HG02970 (cell line): ENCODE measurements around the gene ARTN.

Experiments used
- ATAC-seq: cut with Tn5 transposase; IDR thresholded peaks from one replicate; pipeline ENCODE4 v1.9.1; 2021; ENCODE audit warnings: mild to moderate bottlenecking, moderate library complexity, moderate number of reproducible peaks; ENCODE audit not compliant: unreplicated experiment, low FRiP score

The ARTN gene, protein sequence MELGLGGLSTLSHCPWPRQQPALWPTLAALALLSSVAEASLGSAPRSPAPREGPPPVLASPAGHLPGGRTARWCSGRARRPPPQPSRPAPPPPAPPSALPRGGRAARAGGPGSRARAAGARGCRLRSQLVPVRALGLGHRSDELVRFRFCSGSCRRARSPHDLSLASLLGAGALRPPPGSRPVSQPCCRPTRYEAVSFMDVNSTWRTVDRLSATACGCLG

DNA sequence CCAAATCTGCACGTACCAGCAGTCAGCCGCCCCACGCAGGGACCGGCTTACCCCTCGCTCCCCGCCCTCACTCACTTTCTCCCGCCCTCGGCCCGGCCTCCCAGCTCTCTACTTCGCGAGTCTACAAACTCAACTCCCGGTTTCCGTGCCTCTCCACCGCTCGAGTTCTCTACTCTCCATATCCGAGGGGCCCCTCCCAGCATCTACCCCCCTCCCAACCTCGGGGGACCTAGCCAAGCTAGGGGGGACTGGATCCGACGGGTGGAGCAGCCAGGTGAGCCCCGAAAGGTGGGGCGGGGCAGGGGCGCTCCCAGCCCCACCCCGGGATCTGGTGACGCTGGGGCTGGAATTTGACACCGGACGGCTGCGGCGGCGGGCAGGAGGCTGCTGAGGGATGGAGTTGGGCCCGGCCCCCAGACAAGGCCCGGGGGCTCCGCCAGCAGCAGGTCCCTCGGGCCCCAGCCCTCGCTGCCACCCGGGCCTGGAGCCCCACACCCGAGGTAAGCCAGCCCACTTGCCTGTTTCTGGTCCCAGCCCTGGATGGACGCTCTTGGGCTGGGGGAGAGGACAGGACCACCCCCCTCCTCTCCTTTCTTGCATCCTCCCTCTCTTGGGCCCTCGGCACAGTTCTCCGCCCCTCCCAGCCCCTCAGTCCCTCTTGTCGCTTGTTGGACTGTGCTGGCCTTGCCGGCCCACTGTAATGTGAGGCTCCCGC is at the start of gene ARTN:
ARTN (plus strand) TSS at position 416 of the 715 bp plus-strand sequence. CDS start 1,856 bp downstream, outside the sequence.
- ATAC-seq = no peak

DNA sequence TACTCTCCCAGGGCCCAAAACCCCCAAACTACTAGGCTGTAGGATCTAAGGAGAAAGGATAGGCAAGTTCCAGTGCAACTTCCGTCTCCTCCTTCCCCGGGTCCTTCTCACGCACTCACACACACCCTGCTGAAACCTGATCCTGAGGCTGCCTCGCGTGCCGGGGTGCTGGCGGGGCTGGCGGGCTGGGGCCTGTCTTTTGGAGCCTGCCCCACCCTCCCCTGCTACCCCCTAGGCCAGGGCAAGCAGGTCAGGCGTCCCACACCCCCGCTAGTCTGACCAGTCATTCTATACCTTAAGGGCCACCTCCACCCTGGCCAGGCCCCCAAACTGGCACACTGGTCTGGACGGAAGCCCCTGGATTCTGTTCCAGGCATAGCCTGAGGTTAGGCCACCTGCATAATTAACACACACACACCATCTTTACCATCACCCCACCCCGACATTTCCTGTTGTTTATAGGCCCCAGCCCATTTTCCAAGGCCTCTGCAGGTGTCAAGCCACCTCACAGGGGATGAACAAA is 48.3 kb upstream of the ARTN start:
- no peak for ATAC-seq

DNA sequence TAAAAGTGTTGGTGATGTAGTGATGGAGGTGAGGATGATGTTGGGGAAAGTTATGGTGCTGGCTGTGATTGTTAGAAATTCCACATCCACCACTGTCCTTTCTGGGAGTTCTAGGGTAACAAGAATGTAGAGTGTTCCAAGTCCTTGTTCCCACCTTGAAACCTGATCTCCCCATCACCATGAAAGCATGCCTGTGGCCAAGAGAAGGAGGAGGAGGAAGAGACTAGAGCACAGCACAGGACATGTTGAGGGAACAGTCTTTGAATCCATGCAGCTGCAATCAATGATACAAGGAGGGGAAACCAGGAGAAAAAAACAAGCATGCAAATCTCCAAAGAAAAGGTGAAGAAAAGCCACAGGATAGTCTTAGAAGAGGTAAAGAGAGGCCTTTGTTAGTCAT is 45.9 kb upstream of the ARTN start:
- no peak for ATAC-seq

DNA sequence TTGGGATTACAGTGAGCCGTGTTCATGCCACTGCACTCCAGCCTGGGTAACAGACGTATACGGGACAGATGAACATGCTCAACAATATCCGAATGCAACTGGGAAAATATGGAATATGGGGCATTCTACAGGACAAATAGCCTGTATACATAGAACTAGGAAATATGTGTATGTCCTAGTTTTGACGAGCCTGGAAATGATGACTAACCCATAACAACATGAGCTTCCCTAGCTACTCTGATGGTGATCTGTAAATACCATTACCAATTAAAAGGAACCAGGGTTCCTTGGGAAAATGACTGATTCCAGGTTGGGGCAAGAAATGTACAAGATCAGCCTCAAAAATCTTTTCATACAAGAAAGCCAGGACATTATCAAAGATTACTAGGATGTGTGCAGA is 42.8 kb upstream of the ARTN start:
- ATAC-seq = no peak

DNA sequence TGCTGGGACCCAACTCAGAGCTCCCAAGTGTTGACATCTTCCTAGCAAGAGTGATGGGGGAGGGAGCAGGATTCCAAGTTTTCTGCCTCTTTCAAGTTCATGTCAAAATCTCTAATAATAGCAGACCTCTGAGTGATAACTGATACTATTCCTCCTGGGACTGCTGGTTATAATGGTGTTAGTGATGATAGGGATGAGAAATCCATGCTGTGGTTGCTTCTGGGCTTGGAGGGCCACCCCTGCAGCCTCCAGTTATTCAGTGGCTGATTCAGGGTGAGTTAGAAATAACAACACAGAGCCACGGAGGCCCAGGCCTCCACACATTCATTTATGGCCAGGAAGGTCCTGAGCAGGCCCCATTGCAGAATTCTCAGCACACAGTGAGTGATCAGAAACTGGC is 40.6 kb upstream of the ARTN start:
- no peak for ATAC-seq

DNA sequence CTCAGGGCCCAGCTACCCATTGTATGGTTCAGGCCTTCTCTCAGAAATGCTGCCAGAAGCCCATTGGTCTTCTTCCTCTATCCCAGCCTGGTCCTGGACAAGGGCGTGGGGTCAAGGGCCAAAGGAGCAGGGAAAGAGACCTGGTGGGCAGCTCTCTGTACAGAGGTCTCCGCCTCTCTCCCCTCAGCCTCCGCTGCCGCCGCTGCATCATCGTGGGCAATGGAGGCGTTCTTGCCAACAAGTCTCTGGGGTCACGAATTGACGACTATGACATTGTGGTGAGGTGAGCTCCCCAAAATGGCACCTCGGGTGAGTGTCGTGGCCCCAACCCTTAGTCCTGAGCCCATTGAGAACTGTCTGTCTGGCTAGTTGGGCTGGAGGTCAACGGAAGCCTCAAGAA is 34.6 kb upstream of the ARTN start:
- ATAC-seq = no peak

DNA sequence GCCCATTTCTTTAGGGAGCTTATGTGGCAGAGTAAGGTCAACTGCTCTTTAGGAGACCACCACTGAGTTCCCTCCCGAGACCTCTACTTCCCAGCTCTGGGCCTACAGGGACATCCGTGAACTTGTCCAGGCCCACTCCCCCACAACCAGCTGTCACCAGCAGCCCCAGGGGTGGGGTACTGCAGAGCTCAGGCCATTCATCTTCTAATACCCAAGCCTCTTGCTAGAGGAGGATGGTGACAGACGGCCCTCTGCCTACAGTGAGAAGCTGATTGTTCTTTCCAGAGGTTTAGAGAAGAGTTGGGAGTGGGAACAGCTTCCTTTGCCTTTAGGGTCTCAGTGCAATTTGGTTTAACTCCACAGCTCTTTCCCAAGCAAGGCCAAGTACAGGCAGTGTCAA is 33.2 kb upstream of the ARTN start:
- ATAC-seq = no peak

DNA sequence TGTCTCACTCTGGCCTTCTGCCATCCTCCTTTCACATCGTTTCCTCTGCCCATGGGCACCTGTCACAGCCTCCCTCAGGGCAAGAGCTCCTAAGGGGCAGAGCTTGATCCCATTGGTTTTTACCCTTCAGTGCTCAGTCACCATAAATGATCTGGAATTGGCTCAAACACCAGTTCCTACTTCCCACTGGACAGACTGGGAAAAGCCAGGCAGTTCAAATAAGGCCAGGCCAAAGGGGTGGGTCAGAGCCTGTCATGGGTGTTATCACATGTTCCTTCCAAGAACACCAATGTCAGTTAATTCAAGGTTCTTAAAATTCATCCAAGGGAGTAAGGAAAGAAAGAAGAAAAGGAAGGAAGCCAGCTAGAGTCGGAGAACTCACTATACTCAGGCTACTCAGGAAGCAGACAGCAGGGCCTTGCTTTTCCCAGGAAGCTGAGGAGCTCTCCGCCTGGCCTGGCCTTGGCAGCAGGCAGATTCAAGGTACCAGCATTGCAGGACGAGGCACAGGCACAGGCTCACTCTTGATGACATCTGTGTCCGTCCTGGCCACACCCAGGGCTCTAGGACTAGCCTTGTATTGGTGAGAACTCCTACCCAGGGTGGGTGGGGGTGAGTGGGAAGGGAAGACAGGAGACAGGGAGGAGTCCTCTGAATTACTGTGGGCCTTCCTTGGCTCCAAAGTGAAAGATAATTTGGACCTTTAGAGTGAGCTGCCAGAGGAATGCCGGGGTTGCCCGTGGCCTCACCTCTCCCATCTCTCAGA is 32.2 kb upstream of the ARTN start:
- ATAC-seq = no peak

DNA sequence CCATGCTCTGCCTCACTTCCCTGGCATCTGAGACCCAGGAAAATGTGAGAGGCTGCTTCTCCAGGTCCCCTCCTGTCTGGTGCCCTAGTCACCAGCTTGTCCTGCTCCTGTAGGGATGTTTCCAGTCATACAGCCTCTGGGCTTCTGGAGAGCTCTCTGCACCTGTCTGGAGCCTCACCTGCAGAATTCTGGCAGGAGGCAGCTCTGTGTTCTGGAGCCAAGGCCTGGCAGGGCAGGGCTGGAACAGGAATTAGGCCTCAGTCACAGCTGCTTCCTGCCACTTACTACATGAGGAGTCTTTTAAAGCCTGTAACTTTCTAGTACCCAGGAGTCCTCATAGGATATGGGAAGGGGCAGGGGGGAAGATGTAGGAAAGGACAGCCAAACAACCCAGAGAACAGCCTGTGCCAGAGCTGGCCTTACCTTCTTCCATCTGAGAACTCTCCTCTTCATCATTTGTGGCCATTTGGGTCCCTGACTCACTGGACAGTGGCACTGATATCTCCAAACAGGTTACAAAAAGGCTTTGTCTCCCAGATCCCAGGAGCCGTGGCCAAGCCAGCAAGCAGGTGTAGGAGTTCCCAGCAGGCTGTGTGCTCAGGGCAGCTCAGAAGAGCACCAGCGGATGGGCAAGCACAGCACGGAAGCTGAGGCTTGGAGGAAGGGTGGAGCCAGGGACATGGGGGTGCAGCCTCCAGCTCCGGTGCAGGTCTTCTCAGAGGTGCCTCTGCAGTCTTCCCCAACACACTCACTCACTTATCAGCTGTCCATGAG is 31.4 kb upstream of the ARTN start:
- no peak for ATAC-seq

DNA sequence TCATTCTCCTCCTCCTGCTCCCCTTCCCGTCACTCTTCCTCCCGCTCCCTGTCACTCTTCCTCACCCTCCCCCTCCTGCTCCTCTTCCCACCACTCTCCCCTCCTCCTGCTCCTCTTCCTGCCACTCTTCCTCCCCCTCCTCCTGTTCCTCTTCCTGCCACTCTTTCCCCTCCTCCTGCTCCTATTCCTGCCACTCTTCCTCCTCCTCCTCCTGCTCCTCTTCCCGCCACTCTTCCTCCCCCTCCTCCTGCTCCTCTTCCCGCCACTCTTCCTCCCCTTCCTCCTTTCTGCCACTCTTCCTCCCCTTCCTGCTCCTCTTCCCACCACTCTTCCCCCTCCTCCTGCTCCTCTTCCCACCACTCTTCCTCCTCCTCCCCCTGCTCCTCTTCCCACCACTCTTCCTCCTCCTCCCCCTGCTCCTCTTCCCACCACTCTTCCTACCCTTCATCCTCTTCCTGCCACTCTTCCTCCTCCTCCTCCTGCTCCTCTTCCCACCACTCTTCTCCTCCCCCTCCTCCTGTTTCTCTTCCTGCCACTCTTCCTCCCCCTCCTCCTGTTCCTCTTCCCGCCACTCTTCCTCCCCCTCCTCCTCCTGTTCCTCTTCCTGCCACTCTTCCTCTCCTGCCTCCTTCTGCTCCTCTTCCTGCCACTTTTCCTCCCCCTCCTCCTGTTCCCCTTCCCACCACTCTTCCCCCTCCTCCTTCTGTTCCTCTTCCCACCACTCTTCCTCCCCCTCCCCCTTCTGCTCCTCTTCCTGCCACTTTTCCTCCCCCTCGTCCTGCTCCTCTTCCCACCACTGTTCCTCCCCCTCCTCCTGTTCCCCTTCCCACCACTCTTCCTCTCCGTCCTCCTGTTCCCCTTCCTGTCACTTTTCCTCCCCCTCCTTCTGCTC is 28.7 kb upstream of the ARTN start:
- no peak for ATAC-seq

DNA sequence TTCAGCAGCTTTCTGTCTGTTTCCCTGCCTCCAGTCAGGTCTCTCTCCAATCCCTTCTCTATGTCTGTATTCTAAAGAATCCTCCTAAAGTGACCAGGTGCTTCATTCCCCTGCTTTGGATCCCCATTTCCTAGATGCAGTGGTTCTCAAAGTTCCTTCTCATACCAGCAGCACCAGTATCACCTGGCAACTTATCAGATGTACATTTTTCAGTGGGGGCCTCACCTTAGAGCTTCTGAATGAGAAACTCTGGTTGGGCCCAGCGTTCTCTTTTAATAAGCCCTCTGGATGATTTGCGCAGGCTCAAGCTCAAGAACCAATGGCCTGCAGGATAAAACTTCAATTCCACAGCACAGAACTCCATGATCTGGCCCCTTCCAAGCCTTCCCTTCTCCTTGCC is 25.4 kb upstream of the ARTN start:
- no peak for ATAC-seq

DNA sequence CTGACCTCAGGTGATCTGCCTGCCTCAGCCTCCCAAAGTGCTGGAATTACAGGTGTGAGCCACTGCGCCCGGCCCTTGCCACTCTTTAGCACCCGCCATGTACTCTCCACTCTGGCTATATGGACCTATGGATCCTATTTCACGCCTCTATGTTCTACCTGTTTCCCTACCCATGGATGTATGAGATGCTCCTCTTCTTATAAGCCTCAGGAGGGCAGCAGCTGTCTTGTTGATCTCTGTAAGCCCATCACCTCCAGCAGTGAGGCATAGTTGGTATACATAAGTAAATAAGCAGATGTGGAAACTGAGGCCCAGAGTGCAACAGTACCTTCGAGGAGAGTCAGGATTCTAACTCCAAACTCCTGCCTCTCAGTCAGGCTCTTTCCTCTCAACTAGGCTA is 24.7 kb upstream of the ARTN start:
- no peak for ATAC-seq

DNA sequence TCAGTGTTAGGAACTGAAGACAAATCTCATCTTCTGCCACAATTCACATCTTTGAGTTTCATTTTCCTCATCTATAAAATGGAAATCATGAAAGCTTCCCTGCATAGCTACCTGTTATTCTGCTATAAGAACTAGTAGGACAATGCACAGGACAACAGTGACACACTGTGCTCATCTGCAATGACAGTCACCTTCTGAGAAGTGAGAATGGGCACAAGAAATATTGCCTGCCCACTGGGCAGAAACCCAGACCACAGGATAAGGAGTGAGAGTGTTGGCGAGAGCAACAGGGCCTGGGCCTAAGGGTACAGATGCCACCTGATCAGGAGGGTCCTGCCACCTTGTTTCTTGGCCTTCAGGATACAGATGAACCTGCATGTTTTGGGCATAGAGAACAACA is 23.3 kb upstream of the ARTN start:
- no peak for ATAC-seq

DNA sequence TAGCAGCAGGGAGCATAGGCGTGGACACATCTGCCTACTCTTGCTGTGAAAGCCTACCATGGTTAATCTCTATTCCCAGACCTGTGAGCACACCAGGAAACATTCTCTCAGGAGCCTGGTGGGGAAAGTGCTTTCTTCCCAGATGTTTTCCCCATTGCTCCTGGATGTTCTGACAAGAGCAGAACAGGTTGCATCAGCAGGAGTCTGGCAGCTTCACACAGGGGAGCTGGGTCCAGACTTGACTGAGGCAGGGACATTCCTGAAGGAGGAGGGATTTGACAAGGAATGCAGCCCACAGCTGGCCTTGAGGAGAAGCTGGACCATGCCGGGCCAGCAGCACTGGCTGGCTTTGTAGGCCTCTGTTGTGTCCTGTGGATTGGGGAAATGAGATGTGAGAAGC is 21.0 kb upstream of the ARTN start:
- ATAC-seq = no peak

DNA sequence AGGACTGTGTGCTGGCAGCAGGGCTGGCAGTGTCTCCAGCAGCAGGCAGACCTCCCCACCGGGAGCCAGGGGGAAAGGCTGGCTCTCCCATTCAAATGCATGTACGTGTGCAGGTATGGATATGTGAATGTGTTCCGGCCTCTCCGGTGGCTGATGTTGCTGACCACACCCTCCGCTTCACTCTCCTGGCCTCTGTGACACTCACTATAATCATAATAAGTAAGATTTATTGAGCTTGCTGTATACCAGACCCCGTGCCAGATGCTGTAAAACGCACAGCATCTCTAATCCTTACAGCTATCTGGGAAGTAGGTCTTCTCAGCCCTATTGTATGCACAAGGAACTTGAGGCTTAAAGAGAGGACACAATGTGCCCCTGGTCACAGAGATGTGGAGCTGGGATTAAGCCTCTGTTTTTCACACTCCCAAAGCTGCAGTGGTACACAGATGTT is 20.5 kb upstream of the ARTN start:
- no peak for ATAC-seq

DNA sequence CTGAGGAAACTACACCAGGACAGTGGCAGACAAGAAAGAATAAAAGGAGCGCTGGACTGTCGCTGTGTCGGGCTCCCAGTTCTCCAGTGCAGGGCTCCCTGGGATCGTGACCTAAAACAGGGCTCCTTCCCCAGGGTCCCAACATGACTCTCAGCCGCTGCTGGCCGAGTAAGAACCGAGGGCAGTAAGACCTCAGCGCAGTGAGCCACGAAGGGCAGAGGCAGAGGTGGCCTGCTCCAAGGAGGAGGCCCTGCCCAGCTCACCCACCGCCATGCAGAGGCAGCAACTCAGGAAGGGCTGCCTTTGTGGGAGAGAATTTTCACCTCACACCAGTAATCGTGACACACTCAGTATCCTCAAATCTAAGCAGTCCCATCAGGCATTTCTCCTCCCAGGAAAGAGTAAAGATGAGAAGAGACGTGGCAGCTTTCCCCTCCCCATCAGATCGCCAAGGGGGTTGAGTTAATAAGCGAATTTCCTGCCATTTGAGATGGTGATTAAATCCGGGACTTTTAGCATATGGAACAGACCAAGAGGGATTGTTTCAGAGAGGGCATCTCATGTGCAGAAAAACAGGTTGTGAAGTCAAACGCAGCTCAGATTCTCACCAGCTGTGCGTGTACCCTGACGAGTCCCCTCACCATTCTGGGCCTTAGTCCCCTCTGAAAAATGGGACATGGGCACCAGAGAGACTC is 19.8 kb upstream of the ARTN start:
- ATAC-seq = no peak

DNA sequence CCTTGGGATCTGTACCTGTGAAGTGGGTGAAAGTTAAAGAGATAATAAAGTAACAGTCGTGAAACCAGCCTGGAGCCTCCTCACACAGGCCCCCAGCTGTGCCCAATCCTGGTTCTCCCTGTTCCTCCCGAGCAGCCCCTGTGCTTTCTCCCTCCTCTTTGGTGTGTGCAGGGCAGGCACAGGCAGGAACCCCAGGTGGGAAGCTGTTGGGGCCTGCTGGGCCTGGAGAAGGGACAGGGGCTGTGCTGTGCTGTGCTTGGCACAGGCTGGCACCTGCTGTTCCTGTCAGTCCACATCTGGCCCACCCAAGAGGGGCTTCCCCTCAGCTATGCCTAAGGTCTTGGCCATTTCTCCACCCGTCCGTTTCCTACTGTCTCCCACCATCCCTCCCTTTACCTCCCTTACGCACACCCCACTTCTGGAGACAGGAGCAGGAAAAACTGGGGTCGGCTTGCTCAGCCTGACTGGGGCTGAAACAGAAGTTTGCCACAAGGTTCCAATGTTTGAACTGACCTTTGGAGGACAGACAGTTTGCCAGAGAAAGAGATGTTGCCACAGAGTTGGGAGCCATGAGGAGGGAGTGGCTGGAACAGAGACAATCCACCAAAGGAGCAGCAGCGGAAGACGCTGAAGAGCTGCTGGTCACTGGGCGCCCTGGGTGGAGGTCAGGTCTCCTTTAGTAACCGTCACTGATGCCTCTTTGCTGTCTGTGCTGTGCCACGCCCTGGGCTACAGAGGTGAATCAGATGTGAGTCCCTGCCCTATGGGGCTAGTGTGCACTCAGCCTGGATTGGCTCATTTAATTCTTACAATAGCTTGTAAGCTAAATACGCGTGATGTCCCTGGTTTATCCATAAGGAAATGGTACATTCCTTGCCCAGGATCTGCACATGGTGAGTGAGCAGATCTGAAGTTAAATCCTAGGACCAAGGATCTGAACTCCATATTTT is 18.8 kb upstream of the ARTN start:
- ATAC-seq = no peak

DNA sequence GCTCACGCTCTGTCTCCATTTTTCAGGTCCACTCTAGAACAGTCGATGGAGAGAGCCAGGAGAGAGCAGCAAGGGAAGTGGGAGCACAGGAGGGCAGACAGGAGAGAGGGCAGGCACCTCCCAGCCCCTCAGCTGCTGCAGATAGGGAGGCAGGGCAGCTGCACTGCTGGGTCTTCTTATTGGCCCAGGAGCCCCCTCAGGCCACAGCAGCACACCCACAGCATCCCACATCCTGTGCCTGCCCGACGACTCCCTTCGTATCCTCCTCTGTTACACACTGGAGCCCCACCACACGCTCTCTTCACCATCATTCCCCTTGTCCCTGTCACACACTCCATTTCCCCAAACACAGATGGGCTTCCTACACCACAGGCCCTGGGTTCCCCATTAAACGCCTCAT is 13.7 kb upstream of the ARTN start:
- no peak for ATAC-seq
